HG02970 (cell line): ENCODE measurements around the gene KLC4.
A peak's percentile ranks its signal among the peaks of the same experiment; 100 is the strongest.

Experiments
- ATAC-seq: cut with Tn5 transposase; IDR thresholded peaks from one replicate; pipeline ENCODE4 v1.9.1; 2021; ENCODE audit warnings: mild to moderate bottlenecking, moderate library complexity, moderate number of reproducible peaks; ENCODE audit not compliant: unreplicated experiment, low FRiP score

The KLC4 gene

DNA sequence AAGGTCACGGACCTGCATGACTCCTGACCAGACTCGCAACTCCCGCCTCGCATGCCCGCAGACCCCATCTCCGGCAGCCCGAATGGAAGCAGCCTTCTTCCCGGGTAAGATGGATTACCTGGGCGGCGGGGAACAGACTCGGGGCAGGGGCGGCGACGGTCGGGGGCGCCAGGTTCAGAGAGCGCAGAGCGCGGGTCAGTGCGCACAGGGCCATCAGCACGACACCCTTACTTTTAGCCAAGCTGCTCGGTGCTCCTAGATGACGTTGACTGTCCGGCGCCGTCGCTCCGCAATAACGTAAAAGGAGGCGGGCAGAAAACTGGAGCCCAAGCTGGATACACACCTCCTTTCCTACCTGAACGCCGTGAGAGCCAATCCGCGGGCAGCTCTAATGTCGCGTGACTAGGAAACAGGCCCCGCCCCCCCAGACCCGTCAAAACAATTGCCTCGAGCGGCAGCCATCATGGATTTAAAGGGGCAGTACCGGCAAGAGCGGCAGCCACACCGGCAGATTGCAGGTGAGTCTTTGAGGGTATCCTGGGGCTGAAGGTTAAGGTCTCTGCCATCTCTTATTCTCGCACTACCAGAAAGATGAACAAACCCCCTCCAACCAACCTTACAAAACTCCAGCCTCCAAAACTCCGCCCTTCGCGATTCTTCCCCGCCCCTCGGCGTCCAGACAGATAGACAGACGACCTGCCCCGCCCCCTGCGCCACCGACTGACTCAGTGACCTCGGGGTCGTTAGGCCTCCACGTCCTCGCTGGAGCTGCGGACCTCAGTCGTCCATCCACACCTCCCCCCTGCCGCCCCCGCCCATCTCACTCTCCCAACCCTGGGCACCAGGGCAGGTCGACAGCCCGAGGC is at the start of gene KLC4, which contains the start of gene MRPL2:
KLC4 (plus strand) TSS at position 464 of the 866 bp plus-strand sequence. CDS start 1,705 bp downstream, outside the sequence.
MRPL2 (minus strand) TSS at position 267 of the 866 bp plus-strand sequence; CDS start at position 214, 53 bp downstream.
- ATAC-seq = peak; percentile 91

DNA sequence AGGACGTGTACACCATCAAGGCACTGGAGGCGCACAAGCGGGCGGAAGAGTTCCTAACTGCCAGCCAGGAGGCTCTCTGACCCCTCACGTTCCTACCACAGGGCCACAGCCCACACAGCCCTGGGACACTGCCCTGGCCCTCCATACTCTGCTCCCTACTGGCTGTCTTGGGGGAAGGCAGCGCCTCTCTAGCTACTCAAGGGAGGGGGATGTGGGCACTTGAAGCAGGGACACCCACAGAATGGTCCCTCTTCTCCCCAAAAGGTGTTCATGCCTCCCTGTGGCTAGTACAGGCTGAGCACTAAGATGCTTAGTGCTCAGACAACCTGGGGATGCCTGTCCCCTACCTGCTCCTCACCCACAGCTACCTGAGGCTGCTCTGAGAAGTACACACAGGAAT is 48.2 kb upstream of the KLC4 start:
- no peak for ATAC-seq

DNA sequence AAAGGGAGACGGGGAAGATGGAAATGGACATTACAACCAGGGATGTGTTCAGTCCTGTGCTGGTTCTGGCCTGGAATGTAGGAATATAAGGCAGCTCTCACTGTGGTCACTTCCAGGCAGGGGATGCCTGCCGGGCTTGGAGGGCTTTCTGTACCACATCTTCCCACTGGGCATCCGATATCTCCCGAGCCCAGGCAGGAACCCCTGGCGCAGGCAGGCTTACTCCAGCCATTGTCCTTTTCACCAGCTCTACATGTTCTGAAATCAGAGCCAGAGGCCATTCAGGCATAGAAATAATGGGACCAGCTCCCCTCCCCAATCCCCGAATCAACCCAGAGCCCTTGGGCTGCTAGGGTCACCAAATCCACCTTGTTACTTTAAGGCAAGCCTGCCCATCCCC is 47.1 kb upstream of the KLC4 start:
- no peak for ATAC-seq

DNA sequence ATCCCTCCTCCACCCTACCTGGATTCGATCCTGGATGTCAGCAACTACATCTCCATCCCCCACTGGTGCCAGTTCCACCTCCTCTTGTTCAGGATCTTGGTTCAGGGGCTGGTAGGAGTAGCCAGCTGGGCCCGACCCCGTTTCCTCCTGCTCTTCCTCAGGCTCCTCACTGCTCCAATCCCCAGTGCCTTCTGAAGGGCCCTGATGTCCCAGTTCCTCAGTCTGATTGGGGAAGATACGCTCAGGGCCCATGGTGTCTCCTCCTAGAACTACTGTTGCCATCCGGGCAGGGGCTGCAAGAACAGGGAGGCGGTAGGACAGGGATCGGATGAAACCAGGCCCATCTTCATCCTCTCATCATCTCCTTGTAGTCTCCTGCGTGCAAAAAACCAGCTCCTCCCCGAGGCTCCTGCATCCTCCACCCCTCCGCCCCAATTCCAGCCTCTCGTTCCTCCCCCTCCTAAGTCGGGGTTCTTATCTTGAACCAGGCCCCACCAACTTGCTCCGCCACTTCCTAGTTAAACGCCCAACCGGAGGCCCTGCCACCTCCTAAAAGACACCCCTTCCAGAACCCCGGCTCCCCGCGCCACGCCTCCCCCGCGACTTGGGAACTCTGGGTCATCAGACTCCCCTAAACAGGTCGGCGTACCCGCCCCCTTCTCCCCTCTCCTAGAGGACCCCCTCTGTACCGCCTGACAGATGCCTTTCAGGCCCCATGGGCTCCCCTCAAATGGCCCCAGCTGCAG is 46.2 kb upstream of the KLC4 start:
- peak; percentile 0 for ATAC-seq

DNA sequence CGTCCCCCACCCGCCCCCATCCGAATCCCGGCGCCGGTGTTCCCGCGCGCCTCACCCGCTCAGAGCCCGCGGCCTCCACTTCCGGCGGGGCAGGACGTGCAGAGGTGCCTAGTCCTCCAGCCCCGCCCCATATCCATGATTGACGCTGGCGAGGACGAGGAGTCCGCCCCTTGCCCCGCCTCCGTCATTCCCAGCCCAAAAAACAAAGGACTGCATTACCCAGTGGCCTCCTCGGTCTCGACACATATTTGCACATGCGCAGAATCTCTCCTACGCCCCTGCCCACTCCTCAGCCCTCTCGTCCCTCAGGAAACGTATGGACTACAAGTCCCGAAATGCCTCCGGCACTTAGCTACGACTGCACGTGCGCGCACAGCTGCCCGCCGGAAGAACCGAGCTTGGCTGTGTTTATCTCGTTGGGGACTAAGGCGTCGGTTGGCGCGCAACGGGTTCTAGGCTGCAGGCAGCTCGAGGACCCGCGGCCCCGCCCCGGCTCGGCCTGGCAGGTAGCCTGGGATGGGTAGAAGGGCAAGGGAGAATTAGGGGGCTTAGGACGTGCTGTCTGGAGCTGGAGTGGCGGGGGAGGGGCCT is 45.5 kb upstream of the KLC4 start, which contains the start of the genes KLHDC3 and MEA1:
KLHDC3 (plus strand) TSS at position 407 of the 591 bp plus-strand sequence. CDS start 2,944 bp downstream, outside the sequence.
MEA1 (minus strand) TSS at position 104 of the 591 bp plus-strand sequence. CDS start 133 bp downstream, outside the sequence.
- peak; percentile 96 for ATAC-seq

DNA sequence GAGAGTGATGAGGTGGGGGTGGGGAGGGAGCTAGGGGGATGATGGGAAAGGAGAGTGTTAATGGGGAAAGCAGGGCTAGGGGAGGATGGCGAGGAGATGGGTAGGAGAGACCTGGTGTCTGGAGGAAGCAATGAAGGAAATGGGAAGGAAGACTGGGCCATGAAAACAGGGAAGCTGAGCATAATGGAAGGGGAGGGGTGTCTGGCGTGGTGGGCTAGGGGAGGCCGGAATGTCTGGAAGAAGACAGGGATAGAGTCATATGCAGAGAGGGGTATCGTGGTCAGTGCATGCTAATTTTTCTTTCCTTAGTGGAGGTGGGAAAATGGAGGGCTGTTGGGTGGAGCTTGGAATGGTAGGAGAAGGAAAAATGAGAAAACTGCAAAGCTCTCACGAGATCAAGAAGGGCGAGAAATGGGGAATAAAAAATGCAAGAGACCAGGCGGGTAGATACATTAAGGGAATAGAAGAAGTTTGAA is 45.0 kb upstream of the KLC4 start:
- no peak for ATAC-seq

DNA sequence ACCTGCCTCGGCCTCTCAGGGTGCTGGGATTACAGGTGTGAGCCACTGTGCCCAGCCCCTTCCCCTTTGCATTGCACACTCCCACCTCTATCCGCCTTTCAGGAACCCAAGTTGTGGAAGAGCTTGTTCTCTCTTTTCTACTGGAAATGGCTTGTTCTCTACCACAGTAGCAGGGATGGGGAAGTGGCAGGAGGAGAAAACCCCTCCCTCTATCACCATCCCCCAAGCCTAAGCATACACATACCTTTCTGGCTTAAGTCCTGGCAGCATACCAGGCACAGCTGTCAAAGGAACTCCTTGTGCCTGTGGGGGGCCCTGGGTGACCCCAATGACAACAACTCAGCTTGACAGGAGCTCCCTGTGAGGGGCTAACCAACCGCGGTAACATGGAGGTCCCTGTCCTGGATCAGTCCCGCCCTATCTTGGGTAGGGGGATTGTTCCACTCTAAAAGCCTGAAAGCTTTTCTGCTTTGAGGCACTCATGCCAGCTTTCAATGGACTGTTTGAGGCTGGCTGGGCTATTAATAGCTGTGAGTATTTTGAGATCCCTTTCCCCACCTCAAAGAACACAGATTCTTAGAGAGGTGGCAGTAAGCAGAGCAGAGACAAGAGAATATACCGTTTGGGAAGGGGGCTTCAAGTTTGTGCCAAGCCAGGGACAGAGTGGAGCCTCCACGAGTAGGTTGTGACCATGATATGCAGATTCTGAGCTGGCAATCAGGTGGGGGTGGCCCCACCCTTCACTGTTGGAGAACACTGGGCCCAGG is 43.1 kb upstream of the KLC4 start:
- ATAC-seq = no peak

DNA sequence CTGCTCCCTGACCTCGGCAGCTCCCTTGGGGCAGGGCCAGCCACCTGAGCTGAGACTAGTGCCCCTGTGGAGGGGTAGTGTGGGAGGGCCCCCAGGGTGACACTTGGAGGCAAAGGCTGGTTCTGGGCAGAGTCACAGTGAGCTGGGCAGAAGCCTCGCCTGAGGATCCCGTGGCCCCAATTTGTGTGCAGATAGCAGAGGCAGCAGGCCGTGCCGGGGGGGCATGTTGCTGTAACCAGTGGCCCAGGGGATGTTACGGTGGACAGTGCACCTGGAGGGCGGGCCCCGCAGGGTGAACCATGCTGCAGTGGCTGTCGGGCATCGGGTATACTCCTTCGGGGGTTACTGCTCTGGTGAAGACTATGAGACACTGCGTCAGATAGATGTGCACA is 42.5 kb upstream of the KLC4 start:
- ATAC-seq = no peak

DNA sequence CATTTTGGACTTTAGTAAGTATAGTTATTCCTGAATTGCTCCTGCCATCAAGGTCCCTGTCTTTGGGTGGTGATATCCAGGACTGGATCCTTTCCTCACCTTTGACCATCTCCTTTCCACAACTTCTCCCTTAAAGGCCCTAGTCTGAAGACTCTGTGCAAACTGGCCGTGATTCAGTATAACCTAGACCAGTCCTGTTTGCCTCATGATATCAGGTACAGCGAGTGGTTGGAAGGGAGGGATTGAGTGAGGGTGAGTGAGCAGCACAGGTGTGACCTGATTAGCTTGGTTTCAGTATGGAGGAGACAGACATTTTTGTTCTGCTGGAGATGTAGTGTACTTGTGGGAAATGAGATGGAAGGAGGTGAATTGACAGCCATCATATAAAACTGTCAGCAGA is 40.3 kb upstream of the KLC4 start:
- ATAC-seq = no peak

DNA sequence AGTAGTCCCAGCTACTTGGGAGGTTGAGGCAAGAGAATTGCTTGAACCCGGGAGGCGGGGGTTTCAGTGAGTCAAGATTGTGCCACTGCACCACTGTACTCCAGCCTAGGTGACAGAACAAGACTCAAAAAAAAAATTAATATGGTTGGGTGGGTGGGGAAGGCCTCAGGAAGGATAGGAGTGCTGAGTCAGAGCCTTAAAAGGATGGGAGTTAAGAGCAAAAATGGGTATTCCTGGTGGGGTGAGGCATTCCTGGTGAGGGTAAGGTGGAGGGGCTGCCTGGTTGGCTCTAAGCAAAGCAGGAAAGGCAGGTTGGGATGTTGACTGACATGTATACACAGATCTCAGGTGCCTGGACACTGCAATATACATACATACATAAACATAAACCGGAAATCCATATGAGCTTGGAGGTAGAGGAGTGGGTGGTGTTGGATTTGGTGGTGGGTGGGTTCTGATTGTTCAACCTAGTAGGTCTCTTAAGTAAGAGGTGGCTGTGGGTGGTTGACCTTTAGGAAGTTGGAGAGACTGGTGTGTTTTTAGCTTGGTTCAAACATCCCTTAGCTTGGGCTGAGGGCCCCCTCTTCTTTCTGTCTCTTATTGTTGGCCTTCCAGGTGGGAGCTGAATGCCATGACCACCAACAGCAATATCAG is 39.3 kb upstream of the KLC4 start:
- ATAC-seq = no peak

DNA sequence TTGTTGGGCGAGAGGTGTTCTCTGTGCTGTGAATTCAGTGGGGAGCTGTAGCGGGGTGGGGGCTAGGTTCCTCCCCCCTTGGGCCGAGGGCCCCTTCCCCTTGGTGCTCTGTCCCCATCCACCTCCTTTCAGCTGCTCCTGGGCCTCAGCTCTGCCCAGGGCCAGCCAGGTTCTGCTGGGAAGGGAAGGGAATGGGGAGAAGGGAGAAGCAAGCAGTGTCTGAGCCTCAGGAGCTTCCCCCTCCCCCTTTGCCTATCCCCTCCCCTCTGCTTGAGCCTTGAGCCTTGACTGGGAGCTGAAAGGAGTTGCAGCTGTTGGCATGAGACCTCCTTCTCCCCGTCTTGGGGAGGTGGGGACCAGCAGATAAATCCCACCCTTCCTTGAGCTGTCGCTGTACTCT is 38.6 kb upstream of the KLC4 start:
- no peak for ATAC-seq

DNA sequence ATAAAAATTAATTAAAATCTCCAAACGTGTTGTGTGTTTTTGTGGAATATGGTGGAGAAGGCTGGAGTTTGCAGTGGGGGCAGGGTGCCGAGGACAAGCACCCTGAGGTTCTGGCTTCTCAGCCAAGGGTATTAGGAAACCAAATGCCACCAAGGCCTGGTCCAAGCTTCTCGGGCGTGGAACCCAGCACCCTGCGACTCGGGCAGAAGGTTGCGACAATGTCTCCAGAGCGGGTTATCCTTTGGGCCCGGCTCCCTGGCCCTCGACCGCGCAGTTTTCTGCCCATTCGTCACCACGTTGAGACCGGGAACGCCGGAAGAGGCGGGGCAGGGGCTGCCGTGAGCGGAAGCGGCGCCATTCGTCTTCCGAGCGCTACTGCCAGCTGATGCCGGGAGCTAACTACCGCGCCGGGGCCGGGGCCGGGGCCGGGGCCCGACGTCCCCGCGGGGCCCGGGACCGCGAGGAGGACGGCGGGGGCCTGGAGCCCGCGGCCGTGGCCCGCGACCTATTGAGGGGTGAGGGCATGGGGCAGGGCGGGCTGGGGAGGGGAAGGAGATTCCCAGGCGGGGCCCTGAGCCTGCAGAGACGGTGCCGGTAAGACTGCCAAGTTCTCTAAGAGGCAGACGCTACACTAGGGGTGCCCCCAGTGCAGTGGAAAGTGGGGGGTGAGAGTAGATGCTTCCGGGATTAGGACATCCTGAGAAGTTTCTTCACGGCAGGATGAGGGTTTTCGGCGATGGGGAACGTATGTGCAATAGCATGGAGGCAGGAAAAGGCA is 38.0 kb upstream of the KLC4 start, which contains the start of gene RRP36:
RRP36 (plus strand) TSS at position 354 of the 778 bp plus-strand sequence; CDS start at position 386, 32 bp downstream.
- no peak for ATAC-seq

DNA sequence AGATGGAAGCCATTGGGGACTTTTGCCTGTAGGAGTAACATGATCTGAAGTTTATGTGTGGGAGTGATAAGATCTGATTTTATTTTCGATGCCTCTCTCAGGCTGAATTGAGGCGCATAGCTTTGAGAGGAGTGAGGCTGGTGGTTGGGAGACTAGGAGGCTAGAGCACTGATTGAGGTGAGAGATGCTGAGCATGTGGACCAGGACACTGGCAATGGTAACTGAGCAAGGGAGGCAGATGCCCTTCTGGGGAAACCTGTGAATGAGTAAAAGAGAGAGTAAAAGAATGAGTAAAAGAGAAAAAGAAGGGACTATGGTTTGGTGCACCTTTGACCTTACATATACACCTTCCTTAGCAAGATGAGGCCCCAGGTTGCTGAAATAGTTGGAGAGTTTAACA is 35.0 kb upstream of the KLC4 start:
- ATAC-seq = no peak

DNA sequence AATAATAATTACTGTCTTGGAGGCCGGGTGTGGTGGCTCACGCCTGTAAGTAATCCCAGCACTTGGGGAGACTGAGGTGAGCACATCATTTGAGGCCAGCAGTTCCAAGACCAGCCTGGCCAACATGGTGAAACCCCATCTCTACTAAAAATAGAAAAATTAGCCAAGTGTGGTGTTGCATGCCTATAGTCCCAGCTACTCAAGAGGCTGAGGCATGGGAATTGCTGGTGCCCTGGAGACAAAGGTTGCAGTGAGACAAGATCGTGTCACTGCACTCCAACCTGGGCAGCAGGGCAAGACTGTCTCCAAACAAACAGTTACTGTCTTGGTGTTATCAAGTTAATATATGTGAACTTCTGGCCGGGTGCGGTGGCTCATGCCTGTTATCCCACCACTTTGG is 33.1 kb upstream of the KLC4 start:
- no peak for ATAC-seq

DNA sequence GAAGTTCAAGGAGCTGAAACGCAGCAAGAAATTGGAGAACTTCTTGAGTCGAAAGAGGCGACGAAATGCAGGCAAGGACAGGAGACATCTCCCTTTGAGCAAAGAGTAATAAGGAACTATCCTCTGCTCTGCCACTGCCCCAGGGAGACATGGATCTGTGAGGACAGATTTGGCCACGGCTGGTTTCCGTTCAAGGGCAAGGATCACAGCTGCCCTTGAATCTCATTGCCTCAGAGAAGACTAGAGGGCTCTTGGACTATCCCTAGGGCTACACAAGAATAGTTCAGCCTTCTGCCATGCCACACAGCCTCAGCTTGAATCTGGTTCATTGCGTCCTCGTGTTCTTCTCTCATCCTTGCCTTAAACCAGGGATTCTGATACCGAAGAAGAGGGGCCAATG is 30.3 kb upstream of the KLC4 start:
- no peak for ATAC-seq

DNA sequence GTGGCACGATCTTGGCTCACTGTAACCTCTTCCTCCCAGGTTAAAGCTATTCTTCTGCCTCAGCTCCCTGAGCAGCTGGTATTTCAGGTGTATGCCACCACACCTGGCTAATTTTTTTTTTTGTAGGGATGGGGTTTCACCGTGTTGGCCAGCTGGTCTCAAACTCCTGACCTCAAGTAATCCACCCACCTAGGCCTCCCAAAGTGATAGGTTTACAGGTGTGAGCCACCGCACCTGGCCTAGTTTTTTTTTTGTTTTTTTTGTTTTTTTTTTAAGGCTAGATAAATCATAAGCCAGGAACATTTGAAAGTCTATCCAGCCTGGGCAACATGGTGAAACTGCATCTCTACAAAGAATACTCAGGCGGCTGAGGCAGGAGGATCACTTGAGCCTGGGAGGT is 27.1 kb upstream of the KLC4 start:
- ATAC-seq = no peak

DNA sequence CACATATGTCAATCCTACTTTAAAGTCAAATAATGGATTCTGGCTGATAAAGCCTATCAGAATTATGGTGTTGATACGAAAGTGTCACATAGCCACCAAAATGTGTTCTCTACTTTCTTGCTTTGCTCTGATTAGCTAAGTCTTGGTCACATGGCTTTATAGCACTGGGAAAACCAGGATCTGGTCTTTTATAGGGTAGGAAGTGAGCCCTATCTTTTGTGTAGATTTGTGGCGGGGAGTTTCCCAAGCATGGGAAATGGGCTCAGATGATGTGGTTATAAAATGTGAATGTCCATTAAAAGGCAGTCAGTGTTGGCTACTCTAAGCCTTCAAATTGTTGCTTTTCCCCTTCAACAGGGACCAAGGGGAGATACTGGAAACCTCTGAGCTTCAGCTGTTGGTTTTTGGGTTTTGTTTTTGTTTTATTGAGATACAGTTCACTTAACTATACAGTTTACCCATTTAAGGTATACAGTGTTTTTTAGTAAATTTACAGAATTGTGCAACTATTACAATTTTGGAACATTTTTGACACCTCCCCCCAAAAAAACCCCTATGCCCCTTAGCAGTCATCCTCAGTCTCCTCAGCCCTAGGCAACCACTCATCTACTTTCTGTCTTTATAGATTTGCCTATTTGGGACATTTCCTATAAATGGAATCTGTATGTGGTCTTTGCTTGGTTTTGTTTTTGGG is 25.8 kb upstream of the KLC4 start:
- ATAC-seq = no peak

DNA sequence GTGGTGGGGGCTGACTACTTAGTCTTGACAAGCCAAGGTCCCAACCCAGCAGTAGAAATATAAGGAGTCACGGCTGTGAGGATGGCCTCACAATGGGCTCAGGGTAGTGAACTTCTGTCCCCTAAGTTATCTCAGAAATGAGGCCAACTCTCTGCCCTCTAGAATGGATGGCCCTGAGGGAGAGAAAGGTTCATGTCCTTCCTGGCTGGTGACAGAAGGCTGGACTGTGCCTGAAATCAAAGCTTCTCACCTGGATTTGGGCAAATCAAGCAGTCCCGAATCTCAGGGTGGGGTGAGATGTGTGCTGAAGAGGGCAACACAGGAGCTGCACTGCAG is 25.3 kb upstream of the KLC4 start:
- no peak for ATAC-seq
